Kasumi-1 (cell line): ENCODE results near the gene RBM5.

ENCODE experiments used
- DNase-seq, 2 experiments: peaks; one replicate each; lab custom pipeline; 2025; lab: John Stamatoyannopoulos, UW

The RBM5 gene

GRCh38 chr3:50121072-50122032 lies 32.6 kb downstream of the RBM5 start:
- DNase-seq: peak; percentile 71 to 72

DNA sequence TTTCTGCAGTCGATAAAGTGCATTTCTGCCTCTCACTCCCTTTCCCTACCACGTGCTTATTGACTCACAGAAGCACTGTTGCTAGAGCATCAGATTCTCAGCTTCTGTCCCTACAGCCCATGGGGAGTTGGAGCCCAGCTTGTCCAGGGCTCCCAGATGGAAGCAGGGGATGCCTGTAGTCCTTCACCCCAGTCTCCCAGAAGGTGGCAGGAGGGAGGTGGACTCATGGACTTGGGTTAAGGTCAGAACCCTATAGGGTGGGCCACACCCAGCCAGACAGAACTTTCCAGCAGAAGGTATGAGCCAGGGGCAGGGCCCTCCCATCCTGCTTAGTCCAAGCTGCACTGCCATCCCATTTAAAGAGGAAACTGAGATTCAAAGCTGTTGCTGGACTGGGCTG lies 33.4 kb downstream of the RBM5 start:
- DNase-seq: no peak

DNA sequence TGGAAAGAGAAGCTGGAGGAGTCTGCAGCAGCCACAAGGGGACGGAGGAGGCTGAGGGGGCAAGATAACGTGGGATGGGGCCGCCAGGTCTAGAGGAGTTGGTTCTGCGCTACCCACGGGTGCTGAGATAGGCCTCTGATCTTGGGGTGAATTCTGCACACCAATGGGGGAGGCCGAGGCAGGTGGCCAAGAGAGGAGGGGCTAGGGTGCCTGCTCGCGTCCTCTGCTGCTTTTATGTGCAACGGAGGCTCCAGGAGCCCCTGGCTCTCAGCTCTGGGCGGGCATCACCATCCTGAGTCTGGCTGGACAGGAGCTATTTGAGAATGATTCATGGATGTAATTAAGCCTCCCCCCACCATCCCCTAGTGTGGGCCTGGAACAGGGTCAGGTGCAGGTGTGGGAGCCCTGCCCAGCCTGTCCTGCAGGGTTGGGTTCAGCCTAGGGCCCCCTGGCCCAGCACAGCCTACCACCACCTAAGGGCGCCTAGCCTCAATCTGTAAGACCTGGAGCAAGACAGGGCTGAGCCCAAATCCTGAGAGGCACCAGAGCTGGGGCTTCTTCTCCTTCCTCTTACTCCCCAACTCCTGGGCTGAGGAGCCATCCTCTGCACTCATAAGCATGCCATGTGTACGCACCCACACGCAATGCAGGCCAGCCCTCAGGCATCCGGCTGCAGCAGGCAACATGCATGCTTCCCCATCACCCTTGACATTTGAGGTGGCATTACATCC lies 34.1 kb downstream of the RBM5 start:
- DNase-seq: no peak

GRCh38 chr3:50123394-50124051 lies 34.8 kb downstream of the RBM5 start:
- DNase-seq: no peak

DNA sequence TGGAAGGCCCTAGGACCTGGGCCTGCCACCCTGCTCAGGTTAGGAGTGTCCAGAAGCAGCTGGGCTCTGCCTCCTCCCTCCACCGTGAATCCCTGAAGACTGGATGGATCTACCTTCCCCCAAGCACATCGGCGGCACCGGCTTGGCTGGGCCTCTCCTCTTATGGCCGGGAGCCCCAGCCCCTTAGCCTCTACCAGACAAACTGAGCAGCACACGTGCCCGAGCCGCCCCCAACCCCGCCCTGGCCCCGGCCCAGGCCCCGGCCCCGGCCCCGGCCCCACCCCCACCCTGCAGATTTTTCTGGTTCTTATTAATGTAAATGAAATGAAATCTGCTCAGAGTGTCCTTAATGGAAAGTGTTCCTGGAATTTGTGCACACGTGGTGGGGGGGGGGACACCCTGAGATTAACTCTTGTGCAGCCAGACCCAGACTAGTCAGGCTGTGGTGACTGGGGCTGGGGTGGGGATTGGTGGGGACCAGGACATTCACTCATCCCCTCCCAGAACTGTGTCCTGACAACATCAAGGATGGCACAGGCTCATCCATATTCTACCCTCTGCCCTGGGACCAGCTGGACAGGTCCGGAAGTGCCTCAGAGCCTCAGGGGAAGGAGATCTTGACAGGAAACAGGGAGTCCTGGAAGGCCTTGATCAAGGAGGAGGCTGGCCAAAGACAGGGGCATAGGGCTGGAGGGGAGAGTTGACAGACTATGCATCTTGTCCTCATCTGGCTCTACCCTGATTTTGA lies 35.5 kb downstream of the RBM5 start:
- no peak for DNase-seq

DNA sequence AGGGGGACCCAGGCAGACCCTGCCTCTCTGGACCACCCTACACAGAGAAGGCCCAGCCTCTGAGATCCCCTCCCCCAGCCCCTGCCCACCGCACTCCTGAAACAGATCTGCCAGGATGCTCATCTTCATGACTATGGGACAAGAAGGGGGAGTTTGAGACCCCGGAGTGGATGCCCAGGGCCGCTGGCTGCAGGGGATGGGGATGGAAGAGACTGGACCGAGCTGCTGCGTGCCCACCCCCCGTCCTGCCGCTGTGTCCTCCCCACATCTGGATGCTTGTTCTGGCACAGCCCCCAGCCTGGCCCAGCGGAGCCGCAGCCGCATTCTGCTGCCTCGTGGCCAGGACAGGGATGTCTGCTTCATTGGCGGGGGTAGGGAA lies 36.1 kb downstream of the RBM5 start:
- DNase-seq: no peak

DNA sequence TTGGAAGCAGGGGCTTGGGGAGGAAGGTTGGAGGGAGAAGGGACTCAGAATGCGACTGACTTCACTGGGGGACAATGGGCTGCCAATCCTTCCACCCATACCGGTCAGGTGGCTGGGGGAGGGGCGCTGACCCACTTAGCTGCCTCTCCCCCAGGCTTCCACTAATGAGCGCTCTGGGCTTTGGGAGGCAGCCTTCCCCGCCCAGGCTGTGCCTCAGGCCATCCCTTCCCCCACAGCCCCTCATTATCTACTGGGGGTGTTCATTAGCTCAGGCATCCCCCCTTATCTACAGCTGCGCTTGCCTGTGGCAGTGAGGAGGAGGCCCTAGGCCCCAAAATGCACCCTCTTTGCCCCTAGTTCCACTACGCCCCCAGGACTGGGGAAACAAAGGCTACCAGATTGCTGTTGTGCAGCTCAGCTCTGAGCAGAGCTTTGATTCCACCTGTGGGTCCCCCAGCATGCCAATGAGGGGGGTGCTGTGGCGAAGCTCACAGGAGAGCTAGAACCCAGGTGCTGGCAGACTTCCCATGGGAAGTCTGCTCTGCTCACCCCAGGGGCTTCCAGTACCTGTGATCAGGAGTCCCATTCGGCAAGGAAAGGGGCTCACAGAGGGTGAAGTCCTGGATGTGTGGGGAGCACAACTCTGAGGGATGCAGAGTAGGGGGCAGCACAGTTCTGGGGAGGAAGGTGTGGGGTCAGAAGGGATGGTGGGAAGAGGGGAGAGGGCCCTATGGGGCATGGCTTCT lies 37.0 kb downstream of the RBM5 start:
- DNase-seq: no peak

- DNase-seq: no peak
Measured at GRCh38 chr3:50126287-50127211, 37.8 kb downstream of the RBM5 start.

DNA sequence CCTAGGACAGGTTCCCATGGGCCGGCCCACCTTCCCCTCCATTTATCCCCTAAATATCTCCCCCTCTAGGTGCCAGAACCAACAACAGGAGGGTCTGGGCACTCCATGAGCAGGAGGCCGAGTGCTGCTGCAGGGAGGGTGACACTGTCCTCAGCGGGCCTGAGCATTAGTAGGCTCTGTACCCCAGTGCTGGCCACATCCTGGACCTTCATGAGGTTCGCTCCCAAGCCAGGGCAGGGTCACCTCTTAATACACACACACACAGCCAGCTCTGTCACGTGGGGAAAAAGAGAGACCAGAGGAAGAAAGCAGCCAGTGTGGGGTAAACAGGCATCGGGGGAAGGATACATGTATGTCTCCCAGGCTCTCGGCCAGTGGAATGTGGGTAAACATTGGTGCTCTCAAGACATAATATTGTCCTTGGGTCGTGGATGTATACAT lies 38.6 kb downstream of the RBM5 start:
- DNase-seq: no peak

GRCh38 chr3:50128001-50128400 lies 39.3 kb downstream of the RBM5 start:
- DNase-seq: no peak

DNA sequence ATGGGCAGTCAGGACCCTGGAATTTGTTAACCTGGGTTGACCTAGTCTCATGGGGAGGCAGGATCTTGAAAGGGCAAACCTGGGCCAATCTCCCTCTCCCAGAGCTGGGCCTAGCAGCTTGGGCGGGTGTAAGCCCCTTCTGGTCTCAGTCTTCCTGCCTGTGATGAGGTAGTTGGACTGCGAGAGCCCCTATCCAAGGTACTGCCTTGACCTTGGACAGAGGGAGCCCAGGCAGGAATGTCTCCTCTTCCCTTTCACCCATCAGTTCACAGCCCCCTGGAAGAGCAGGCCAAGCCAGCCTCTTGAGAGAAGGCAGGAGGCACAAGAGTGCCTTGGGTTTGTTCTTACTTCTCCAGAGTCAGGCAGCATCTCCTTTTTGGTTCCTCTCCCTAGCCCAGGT lies 41.7 kb downstream of the RBM5 start:
- DNase-seq: no peak

DNA sequence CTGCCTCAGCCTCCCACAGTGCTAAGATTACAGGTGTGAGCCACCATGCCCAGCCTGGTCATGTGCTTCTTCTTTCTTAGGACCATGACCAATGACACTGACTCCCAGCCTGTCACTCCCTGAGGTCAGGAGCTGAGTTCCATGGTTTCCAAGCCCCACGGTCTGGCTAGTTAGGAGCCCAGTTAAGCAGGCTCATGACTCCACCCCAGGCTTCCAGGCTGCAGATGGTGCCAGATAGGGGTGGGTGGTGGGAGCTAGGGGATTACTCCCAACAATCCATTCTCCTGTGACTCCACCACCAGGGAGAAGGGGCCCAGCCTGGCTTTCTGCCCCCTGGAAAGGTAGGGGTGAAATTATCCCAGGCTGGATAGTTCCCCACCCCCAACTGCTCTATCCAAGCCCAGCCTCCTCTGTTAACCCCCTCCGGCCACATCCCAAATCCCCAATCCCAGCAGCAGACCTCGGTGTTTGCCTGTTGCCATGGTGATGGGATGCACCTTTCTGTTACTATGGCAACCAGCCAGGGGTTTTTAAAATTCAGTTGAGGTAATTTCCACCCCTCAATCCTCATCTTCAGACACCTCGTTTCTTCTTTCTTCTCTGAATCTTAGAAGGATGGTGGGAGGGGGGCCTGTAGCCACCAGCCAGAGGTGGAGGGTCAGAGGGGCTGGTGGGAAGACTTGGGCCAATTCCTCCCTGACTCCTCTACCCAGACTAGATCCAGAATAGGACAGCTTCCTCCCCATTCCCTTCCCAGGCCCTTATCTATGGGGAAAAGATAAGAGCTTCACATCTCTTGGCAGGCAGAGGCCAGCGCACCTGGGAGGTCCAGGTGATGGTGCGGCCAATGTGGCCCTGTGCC lies 43.9 kb downstream of the RBM5 start:
- no peak for DNase-seq

GRCh38 chr3:50133283-50133615 lies 44.5 kb downstream of the RBM5 start:
- DNase-seq: no peak

GRCh38 chr3:50134367-50134766 lies 45.6 kb downstream of the RBM5 start:
- no peak for DNase-seq

DNA sequence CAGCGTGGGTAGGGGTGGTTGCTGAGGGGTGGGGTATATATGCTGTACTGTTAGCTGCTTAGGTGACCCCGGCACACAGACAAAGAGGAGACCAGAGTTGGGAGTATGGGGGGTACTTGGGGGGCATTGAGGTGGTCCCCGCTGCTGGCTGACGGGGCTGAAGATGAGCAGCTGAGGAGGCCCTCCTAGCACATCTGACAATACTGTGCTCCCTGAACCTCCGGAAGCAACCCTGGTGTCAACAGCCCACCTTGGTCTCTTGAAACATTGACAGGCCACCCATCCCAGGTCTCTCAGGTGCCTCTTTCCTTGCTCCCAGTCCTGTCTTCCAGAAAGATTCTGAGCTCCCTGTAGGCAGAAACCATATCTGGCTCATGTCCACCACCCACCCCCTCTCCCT lies 47.2 kb downstream of the RBM5 start:
- DNase-seq: no peak

GRCh38 chr3:50136714-50137405 lies 48.1 kb downstream of the RBM5 start:
- no peak for DNase-seq

- DNase-seq: no peak
Measured at GRCh38 chr3:50137531-50137930, 48.8 kb downstream of the RBM5 start.
